HG02973 (cell line): ENCODE results near the gene OXCT1.
"Not testable (repeated sequence)": the region's sequence is repeated elsewhere in the genome, so short reads cannot be mapped to it uniquely, and the experiment has no call there.

ENCODE experiments used
- ATAC-seq: cut with Tn5 transposase; IDR thresholded peaks from one replicate; pipeline ENCODE4 v1.9.1; 2021; ENCODE audit warnings: moderate library complexity; ENCODE audit not compliant: unreplicated experiment

The OXCT1 gene

DNA sequence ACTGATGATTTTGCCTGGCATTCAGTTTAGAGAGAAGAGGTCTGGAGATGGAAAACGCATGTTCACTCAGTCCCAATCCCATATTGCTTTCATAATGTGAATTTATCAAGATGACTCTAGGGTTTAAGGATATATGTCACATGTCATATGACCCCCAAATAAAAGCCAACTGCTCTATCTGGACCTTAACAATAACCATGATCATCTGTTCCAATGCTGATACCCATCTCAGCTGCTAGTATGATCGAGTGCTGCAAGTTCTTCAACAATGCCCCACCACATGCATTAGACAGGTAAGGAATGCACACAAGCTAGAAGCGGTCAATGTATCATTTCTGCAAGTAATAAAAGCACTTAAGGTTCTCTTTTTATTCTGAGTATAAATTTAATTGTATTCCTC is 91.8 kb downstream of the OXCT1 start:
- ATAC-seq = no peak

DNA sequence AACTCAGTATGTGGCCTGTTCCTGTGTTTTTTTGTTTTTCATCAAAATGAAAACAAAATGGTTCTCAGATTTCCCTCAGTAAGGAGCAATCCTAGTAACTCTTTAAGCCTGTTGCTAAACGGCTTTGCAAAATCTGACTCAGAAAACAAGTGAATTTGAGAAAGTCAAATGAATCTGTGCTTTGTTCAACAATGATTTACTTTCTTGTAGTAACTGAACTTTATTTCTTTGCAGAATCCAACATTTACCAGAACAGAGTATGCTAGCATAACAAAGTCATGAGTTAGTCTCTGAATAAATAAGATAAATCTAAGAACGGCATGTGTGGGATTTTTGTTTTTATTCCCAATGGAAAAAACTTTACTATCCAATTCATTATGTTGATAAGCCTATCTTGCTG is 93.8 kb downstream of the OXCT1 start:
- no peak for ATAC-seq

DNA sequence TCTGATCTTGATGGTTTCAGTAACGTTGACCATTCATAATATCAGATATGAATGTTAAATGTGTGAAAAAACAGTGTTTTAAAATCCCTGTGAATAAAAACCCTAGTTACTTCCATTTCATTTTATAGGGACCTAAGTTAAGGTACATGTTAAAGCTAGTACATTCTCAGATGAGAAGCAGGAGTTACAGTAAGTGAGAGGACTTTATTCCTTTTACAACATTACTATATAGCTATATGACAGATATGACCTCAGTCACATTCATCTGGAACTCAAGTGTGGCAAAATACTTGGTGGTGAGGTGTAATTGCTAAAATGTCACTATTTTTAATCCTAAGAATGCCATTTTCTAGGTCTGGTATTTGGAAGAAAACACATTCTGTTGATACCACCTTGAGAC is 96.4 kb downstream of the OXCT1 start:
- no peak for ATAC-seq

DNA sequence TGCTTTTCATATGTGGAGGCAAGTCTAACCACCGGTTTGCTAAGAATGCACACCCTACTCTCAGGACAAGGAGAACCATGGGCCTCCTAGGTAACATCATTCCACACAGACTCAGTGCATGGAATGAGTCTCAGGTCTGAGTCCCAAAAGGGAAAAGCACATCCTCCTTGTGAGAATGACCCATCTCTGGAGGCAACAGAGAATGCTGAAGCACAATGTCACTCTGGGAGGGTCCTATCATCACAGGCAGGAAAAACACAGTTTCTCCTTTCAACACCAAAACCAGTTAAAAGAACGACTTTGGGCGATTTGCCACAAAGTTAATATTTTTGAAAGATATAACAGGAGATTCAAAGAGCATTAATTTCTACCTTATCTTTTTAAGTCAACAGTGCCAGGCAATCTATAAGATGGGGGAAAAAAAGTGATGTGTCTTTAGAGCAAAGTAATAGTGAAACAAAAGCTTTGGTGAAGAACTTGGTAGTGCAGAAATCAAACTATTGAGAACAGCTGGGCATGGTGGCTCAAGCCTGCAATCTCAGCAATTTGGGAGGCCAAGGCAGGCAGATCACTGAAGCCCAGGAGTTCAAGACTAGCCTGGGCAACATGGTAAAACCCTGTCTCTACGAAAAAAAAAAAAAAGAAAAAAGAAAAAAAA is 97.3 kb downstream of the OXCT1 start:
- no peak for ATAC-seq

DNA sequence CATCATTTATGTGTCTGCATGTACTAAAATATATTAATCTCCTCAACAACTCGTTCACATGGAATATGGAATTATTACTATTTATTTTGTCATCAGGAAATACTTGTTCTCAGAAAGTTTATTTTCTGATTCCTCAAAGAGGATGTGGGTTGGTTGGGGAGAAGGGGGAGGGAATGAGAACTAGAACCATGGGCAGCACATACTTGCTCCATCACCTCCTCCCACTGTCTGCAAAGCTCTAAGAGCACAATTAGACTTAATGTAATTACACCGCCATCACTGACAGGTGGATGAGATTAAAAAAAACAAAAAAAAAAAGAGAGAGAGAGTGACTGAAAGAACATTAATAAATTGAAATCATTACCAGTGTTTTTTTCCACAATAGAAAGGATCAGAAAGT is 98.2 kb downstream of the OXCT1 start:
- ATAC-seq = no peak

DNA sequence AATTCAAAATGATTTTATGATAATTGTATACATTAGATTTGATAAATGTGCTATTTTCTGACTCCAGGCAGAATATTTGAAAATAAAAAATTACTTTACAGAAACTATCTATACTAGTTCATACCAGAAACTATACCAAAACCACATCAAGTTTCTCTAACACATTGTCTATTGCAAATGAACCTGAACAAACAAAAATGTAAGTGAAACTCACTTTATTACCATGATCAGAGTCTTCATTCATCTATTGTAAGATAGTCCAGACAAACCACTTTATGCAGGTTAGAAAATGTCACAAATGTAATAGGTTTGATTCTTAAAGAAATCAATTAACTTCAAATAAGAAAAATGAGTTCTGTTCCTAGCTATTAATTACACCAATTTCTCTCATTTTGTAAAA is 99.4 kb downstream of the OXCT1 start:
- ATAC-seq = peak; percentile 84

DNA sequence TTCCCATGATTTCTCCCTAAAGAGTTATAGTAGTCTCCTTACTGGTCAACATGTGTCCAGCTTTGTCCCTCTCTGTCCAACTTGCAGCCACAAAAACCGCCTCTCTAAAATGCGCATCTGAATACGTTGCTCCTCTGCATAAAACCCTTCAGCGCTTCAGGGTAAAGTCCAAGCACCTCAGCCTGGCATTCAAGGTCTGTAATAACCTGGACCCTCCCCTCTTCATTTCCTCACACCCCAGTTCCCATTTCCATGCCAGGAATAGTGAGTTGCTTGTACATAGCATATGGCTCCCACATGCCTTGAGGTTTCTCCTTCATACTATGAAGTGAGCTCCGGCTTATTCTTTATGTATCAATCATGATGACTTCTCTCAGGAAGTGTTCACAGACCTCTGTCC is 101.5 kb downstream of the OXCT1 start:
- ATAC-seq = no peak

DNA sequence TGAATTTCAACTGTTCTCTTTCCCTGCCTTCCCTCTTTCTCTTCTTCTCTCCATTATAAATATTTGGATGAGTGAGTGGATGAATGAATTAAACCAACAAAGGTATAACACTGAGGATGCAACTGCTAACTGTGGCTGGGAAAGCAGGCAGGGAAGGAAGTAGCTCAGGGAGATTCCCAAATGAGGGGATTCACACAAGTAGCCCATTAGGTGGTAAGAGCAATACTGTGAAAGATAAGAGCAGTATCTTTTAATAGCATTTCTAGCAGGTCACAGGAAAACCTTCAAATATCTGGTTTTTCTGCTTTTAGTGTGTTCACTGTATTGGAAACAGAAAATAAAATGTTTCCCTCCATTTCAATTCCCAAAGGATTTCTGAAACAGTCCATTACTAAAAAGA is 105.6 kb downstream of the OXCT1 start:
- ATAC-seq = no peak

DNA sequence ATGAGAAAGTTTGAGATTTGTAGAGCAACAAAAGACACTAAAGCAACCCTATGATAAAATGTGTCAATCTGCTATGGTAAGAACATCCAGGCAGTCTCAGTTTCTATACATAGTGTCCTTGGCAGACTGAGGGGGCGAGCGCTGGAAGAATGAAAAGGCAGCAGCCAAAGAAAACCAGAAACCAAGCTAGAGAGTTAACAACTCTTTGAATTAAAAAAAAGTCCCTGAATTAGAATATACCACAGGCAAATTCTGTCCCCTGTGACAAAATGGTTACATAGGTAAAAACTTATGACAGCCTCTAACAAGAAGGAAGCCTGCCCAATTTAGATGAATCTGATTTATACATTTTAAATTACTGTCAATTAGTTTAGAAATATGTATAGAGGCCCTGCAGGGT is 106.7 kb downstream of the OXCT1 start:
- ATAC-seq = no peak

DNA sequence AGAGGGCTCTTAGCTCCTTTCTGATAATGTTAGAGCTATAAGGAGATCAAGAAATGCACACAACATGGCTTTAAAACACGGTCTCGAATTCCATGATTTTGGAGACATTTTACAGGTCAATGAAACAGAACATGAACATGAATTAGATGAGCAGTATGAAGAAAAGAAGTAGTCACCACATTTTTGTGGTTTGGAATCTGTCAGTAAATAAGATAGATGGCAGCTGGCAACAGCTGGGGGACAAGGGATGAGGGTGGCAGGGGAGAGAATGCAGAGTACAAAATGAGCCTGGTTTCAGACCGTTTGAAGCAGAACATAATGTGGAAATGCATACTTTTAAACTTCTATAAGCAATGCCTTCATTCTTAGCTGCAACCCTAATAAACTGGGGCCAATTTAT is 107.1 kb downstream of the OXCT1 start:
- ATAC-seq = no peak

DNA sequence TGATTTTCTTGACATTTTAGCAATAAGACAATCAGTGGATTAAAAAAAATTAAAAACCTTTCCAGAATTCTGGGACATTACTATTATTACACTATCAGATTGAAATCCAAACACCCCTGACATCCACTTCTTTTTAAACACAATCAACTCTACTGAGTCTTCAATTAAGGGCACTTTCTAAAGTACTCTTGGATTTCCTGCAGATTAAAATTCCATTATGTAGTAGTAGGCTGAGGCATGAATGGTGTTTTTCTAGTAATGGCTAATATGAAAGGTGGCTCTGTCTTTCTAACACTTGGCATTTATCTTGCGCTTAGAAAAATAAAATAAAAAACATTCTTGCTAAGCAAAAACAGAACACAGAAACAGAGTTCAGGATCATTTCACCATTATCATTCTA is 107.8 kb downstream of the OXCT1 start:
- no peak for ATAC-seq

DNA sequence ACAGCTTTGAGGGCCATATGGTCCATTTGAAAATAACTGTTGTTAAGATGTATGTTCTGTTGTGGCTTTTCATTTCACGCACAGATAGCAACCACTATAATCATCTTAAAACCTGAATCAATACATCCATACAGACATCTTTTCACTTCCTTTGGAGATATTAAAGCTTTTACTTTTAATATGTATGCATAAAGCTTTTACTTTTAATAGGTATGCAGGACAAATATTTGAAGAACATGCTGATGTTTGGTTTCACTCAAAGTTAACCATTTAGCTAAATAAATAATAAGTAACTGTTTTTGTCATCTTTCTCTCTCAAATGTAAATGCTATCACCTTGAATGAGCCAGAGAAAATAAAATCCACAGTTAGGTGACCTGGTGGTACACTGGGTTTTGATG is 108.6 kb downstream of the OXCT1 start:
- ATAC-seq = no peak

DNA sequence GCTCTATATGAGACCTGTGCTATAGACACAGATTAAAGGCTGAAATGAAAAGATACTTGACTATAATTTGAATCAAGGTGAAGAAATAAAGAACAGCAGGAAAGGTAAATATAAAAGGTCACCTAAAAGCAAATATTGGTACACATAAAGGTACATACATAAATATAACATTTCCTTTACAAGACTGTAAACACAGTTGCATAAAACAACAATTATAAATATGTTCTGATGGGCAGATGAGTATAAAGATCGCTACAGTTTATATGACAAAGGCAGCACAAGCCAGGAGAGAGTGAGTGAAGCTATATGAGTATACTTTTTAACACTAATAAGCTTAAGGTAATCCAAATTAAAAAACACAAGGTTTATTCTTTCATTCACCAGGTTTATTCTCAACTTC is 114.5 kb downstream of the OXCT1 start:
- no peak for ATAC-seq

DNA sequence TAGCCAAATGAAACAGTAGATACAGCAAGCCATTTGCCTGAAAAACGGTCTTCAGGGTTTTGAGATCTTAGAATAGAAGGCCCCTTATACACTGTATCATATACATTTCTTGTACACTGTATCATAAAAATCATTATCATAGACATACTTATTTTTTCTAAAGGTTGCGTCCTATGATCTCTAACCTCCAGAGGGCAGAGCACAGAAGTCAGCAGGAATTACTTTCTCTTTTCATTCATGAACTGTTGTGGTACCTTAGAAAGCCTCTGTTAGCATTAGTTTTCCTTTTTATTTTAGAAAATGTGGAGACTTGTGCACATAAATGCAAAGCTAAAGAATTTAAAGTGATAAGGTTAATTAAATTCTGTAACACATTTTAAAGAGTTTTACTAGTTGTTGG is 115.4 kb downstream of the OXCT1 start:
- peak; percentile 86 for ATAC-seq

DNA sequence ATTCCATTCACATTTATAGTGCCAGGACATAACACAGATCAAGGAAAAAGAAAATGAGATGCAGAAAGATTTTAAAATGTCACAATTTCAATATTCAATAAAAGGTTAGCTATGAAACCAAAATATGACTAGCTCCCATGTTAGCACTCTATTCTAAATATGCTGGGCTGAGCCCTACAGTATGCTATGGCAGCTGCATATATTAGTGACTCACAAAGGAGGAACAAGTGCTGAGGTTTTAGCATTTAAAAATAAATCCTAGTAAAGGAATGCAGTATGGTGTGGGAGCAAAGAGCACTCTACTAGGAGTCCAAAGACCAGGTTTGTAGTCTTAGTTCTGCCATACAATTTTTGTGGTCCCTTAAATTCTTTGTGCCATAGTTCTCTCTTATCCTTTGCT is 118.4 kb downstream of the OXCT1 start:
- ATAC-seq = no peak

DNA sequence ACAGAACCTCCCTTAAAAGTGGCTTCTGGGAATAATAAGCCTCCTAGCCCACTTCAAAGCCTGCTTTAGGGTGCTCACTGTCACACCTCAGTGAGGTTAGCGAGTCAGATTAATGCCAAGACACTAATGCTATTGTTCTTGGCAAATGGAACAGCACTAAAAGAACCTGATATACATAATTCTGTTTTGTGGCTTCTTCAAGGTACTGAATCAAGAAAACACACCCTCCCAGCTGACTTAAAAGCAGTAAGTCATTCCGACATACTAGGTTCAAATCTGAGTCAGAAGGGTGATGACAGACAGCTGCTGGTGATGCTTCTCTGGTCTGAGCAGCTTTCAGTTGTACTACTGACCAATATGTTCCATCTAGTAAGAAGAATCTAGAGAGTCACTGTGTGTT is 121.6 kb downstream of the OXCT1 start:
- peak; percentile 100 for ATAC-seq

DNA sequence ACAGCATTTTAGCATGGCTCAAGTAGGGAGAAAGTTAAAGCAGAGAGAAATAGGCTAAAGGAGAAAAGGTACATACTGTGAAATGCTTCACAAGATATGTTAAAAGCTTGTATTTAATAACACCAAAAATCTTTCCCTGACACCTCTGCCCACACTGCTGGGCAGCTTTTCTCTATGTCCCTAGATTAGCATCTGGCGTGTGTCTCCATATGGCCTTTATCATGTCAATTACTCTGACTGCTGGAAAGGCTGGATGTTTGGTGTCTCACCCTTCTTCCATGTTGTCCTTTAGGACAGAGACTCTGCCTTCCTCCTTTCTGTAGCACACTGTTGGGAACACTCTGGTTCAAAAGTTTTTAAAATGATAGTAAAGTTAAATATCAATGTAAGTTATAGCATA is 122.5 kb downstream of the OXCT1 start:
- ATAC-seq = no peak

DNA sequence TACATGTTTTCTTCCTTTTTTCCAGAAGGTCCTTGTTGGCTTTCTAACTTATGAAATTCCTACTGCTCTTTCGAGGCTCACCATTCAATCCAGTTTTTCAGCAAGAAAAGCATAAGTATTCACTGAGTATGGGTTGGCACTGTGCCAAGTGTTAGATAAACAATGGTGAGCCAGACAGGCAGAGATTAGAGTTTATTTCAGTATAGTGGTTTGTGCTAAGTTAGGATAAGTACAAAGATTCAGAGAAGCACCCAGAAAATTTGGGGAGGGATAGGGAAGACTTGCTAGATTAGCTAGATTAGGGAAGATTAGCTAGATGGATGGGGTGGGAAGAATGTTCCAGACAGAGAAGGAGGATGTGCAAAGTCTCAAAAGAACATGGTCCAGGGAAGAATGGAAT is 122.9 kb downstream of the OXCT1 start:
- no peak for ATAC-seq

DNA sequence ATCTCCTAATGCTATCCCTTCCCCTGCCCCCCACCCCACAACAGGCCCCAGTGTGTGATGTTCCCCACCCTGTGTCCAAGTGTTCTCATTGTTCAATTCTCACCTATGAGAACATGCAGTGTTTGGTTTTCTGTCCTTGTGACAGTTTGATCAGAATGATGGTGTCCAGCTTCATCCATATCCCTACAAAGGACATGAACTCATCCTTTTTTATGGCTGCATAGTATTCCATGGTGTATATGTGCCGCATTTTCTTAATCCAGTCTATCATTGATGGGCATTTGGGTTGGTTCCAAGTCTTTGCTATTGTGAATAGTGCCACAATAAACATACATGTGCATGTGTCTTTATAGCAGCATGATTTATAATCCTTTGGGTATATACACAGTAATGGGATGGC is 127.6 kb downstream of the OXCT1 start:
- not testable (repeated sequence) for ATAC-seq

DNA sequence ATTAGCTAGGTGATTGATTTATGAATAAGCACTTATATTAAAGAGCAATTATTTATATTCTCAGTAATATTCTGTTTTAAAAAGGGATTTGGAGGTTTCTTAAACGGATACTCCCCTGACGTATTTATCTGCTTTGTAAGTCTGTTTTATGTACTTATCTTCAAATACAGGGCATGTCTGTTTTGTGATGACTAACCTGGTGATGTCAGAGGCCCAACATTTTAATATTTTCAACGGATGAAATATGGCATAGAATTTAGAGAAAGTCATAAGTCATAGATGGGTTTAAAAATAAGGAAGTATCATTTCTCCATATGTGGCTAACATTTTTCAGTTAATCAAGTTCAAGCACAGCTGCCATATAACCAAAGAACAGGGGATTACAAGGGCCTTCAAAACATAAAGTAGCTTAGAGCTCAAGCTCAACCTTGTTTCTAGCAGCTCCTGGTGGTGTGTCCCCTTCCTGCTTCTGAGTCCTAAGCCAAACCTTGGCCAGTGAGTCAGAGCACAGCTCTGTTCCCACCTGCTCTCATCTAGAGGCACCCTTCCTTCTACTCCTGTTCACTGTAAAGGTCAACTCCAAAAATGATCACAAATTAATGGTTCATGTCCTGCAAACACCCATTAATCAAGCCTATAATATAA is 131.4 kb downstream of the OXCT1 start:
- ATAC-seq = no peak

DNA sequence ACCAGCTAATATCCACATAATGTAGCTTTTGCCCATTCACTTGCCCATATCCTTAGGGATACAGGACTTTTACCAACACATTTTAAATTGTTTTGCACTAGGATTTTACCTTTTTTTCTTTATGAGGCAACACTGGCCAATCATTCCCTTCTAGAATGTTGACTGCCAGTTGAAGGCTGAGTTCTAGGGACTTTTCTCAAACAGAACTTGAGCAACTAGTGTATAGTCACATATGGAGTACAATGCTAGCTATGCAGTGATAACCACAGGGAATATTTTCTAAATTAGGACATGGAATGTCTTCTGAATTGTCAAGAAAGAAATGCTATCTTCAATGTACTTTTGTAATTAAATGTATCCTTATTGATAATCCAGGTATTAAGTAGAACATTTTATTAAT is 133.6 kb downstream of the OXCT1 start:
- ATAC-seq = no peak

DNA sequence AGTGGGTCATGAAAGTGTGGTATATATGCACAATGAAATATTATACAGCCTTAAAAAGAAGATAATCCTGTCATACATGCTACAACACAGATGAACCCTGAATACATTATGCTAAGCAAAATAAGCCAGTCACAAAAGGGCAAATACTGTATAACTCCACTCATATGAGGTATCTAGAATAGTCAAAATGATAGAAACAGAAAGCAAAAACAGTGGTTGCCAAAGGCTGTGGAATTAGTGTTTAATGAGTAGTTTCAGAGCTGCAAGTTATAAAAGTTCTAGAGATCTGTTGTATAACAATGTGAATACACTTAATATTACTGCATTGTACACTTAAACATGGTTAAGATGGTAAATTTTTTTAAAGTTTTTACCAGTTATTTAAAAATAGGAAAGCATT is 135.0 kb downstream of the OXCT1 start:
- ATAC-seq = peak; percentile 85

DNA sequence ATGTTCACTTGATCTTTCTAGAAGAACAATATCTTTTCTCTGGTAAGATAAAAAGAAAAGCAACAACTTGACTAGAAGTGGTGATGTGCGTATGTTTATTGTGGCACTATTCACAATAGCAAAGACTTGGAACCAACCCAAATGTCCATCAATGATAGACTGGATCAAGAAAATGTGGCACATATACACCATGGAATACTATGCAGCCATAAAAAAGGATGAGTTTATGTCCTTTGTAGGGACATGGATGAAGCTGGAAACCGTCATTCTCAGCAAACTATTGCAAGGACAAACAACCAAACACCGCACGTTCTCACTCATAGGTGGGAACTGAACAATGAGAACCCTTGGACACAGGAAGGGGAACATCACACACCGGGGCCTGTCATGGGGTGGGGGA is 140.8 kb downstream of the OXCT1 start:
- not testable (repeated sequence) for ATAC-seq
